ENCODE data around the gene MDFI. TPM values are rescaled to one million over a fixed set of nuclear protein-coding genes. Genes with fewer than 3 reads are reported as not detected.
A peak's percentile ranks its signal among the peaks of the same experiment; 100 is the strongest.

MDFI gene
- total RNA-seq, 1 donor from 2014 or later = 29.5 TPM

DNA sequence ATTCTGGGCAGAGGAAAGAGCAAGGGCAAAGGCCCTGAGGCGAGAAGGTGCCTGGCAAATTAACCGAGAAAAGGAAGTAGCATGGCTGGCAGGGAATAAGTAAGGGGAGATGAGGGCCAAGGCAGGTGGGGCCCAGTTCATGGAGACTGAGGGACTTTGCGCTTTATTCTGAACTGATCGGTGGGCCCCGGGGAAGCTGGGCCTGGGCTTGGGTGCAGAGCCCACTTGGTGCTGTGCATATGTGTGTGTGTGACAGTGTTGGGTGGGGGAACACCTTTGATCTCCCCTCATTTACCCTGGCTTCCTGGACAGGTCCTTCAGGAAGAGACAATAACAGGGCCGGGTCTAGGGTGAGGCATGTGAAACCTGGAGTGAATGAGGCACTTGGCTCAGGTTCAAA lies 2.9 kb upstream of the MDFI start:
- Mint-ChIP-seq H3K4me3 (no peak overlapping the region), H3K27ac (no peak overlapping the region), H3K9me3 (no peaks in the 10 kb centered on the region), H3K4me1 (peaks cover 37% of the 10 kb centered on the region), H3K36me3 (peaks cover 2% of the 10 kb centered on the region), H3K27me3 (ENCODE audit: insufficient read depth, low read depth) (peaks cover 33% of the 10 kb centered on the region)
- no peak for DNase-seq (ENCODE audit: low spot score)
- Histone ChIP-seq H4K20me1 (ENCODE audit: low read depth) (peaks cover 11% of the 10 kb centered on the region), H2AFZ (replicated peaks) (no peak overlapping the region), H3K36me3 (no peaks in the 10 kb centered on the region), H3F3A (ENCODE audit: low read depth) (peaks cover 6% of the 10 kb centered on the region), H3K4me2 (no peak overlapping the region), H3K4me3 (no peak overlapping the region), H3K79me2 (ENCODE audit: low read depth) (peaks cover 10% of the 10 kb centered on the region), H3K4me1 (peaks cover 21% of the 10 kb centered on the region), H3K27ac (no peak overlapping the region), H3K27me3 (peaks cover 75% of the 10 kb centered on the region), H3K9ac (no peak overlapping the region), H3K9me3 (ENCODE audit: low read depth) (no peaks in the 10 kb centered on the region)
- no peak for TF ChIP-seq EZH2 (IDR thresholded peaks at IDR 0.05)
- TF ChIP-seq EZH2phosphoT487 (IDR thresholded peaks at IDR 0.05) = no peak
- no peak for TF ChIP-seq CTCF (IDR thresholded peaks at IDR 0.05)

GRCh38 chr6:41636833-41637193 lies 1.5 kb upstream of the MDFI start:
- Histone ChIP-seq H2AFZ (replicated peaks) (peak overlapping the region; percentile 48), H3K27me3 (peaks cover 85% of the 10 kb centered on the region), H3K4me3 (peak overlapping the region; percentile 76), H3K79me2 (ENCODE audit: low read depth) (peaks cover 21% of the 10 kb centered on the region), H3F3A (ENCODE audit: low read depth) (peaks cover 6% of the 10 kb centered on the region), H4K20me1 (ENCODE audit: low read depth) (peaks cover 21% of the 10 kb centered on the region), H3K4me1 (peaks cover 24% of the 10 kb centered on the region), H3K9me3 (ENCODE audit: low read depth) (no peaks in the 10 kb centered on the region), H3K4me2 (peak overlapping the region; percentile 95), H3K9ac (no peak overlapping the region), H3K36me3 (no peaks in the 10 kb centered on the region), H3K27ac (no peak overlapping the region)
- peaks cover 10% of the 10 kb centered on the region for H3K36me3 Mint-ChIP-seq
- H3K27ac Mint-ChIP-seq = no peak overlapping the region
- H3K4me3 Mint-ChIP-seq = peak overlapping the region; percentile 78
- H3K4me1 Mint-ChIP-seq = peaks cover 44% of the 10 kb centered on the region
- DNase-seq (ENCODE audit: low spot score) = peak; percentile 37
- no peaks in the 10 kb centered on the region for H3K9me3 Mint-ChIP-seq
- TF ChIP-seq EZH2phosphoT487 (IDR thresholded peaks at IDR 0.05) (no peak), CTCF (IDR thresholded peaks at IDR 0.05) (no peak)
- peaks cover 34% of the 10 kb centered on the region for H3K27me3 Mint-ChIP-seq (ENCODE audit: insufficient read depth, low read depth)

GRCh38 chr6:41637194-41638001 lies 870 bp upstream of the MDFI start:
- Histone ChIP-seq H3K4me1 (peaks cover 24% of the 10 kb centered on the region), H3K27me3 (peaks cover 81% of the 10 kb centered on the region), H2AFZ (replicated peaks) (peak overlapping the region; percentile 48), H4K20me1 (ENCODE audit: low read depth) (peaks cover 27% of the 10 kb centered on the region), H3K36me3 (no peaks in the 10 kb centered on the region), H3K4me3 (peak overlapping the region; percentile 76), H3K9me3 (ENCODE audit: low read depth) (no peaks in the 10 kb centered on the region), H3K79me2 (ENCODE audit: low read depth) (peaks cover 21% of the 10 kb centered on the region), H3K4me2 (peak overlapping the region; percentile 95), H3K9ac (no peak overlapping the region), H3F3A (ENCODE audit: low read depth) (peaks cover 6% of the 10 kb centered on the region), H3K27ac (no peak overlapping the region)
- DNase-seq (ENCODE audit: low spot score) = peak; percentile 62
- Mint-ChIP-seq H3K4me1 (peaks cover 49% of the 10 kb centered on the region), H3K4me3 (peak overlapping the region; percentile 94), H3K9me3 (no peaks in the 10 kb centered on the region), H3K27me3 (ENCODE audit: insufficient read depth, low read depth) (peaks cover 36% of the 10 kb centered on the region), H3K36me3 (peaks cover 13% of the 10 kb centered on the region), H3K27ac (no peak overlapping the region)
- peak; percentile 94 for TF ChIP-seq EZH2phosphoT487 (IDR thresholded peaks at IDR 0.05)
- no peak for TF ChIP-seq CTCF (IDR thresholded peaks at IDR 0.05)
- TF ChIP-seq EZH2 (IDR thresholded peaks at IDR 0.05) = peak; percentile 97

All from neural progenitor cell (in vitro differentiated cells).